ENCODE measurements around the gene ERC2.

DNA sequence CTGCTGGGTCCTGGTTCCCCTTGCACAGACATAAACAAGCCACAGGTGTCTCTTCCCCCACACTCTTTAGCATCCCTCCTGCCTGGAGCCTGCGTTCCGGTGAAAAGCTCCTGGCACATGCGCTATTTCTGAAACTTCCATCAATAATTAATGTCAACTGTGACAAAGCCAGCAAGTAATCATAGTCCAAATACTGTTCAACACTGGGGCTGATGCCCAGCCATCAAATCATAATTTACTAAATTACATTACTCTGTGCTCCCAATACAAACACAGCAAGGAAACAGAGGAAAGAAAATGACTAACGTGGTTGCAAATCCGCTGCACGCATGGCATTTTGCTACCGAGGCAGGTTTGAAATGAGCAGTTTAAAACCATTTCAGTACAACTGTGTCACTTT lies 294.7 kb downstream of the ERC2 start:
- no peak for TF ChIP-seq GATA2 (IDR thresholded peaks at IDR 0.05; ENCODE audit: low read depth, low read length)
- no peak for TF ChIP-seq GATA3 (IDR thresholded peaks at IDR 0.05; ENCODE audit: low read depth, low read length)

Data from SH-SY5Y (cell line).